Effector CD4-positive, alpha-beta T cell (primary cell): Measurements from ENCODE around the gene RPS6KA4.
"Not testable (repeated sequence)": the region's sequence is repeated elsewhere in the genome, so short reads cannot be mapped to it uniquely, and the experiment has no call there.

ENCODE experiments used
- DNase-seq: peaks from one replicate; pipeline ENCODE4 v3.0.0-alpha.2; 2020
- total RNA-seq: gene quantifications from one replicate; lab custom pipeline; 2026; lab: John Stamatoyannopoulos, UW

Gene RPS6KA4
- total RNA-seq: 47.1 reads per million, percentile 67 among the genes with 10 or more reads in this experiment

DNA sequence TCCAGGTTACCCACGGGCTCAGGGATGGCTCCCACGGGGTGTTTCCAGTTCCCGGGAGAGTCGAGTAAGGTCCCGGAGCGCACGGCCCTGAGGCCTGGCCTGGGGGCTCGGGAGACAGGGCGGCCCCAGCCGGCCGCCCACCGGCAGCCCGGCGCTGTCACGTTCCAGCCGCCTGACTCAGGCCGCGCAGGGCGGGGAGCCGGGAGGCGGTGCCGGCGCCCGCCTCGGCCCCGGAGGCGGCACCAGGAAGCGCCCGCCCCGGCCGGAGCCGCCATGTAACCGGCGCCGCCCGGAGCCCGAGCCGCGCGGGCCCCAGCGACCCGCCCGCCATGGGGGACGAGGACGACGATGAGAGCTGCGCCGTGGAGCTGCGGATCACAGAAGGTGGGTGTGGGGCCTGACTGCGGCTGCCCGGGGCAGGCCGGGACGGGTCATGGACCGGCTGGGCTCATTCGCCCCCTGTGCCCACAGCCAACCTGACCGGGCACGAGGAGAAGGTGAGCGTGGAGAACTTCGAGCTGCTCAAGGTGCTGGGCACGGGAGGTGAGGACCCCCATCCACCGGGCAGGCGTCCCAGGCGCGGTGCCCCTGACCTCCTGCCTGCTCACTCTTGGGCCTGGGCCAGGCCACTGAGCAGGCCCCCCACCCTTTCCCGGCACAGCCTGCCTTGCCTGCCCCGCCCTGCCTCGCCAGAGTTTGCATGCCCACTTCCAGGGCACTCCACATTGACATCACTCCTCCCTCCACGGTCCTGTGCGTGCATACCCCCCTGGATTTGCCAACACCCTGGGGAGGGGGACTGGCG lies at the start of gene RPS6KA4:
RPS6KA4 (plus strand) TSS at position 256 of the 805 bp plus-strand sequence; CDS start at position 330, 74 bp downstream.
- peak; percentile 26 for DNase-seq

DNA sequence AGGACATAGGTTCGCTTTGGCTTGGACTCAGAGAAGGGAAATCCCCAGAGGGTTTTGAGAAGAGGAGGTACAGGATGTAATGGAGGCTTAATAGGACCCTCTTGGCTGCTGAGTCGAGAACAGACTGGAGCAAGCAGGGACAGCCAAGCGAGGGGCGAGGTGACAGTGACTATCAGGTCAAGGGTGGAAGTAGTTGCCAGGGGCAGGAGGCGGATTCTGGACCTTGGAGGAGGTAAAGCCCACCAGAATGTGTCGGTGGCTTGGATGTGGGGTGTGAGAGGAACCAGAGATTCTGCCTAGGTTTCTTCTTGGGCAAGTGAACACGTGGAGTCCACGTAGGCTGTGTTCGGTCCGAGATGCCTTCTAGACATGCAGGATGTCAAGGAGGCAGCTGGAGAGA lies 46.0 kb upstream of the RPS6KA4 start:
- no peak for DNase-seq

- no peak for DNase-seq
These were observed 45.3 kb upstream of the RPS6KA4 start for GRCh38 chr11:64313491-64314145.

- DNase-seq: no peak
These were observed 44.7 kb upstream of the RPS6KA4 start for GRCh38 chr11:64314146-64314804.

DNA sequence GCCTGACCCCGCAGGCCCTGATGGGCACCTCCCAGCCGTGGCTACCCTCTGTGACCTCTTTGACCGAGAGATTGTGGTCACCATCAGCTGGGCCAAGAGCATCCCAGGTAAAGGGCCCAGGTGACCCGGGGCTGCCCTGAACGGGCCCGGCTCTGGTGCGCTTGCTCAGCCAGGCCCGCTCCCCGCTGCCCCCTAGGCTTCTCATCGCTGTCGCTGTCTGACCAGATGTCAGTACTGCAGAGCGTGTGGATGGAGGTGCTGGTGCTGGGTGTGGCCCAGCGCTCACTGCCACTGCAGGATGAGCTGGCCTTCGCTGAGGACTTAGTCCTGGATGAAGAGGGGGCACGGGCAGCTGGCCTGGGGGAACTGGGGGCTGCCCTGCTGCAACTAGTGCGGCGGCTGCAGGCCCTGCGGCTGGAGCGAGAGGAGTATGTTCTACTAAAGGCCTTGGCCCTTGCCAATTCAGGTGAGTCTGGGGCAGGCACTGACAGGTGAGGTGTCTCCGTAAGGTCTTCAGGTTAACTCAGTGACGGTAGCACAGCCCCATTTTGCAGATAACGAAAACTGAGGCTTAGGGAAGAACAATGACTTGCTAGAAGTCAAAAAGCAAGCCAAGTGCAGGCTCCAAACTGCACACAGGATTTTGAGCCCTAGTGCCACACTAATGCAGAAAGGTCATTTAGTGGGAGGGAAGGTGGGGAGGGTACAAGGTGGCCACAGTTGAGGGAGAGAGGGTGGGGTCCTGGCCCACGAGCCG lies 44.0 kb upstream of the RPS6KA4 start:
- no peak for DNase-seq

DNA sequence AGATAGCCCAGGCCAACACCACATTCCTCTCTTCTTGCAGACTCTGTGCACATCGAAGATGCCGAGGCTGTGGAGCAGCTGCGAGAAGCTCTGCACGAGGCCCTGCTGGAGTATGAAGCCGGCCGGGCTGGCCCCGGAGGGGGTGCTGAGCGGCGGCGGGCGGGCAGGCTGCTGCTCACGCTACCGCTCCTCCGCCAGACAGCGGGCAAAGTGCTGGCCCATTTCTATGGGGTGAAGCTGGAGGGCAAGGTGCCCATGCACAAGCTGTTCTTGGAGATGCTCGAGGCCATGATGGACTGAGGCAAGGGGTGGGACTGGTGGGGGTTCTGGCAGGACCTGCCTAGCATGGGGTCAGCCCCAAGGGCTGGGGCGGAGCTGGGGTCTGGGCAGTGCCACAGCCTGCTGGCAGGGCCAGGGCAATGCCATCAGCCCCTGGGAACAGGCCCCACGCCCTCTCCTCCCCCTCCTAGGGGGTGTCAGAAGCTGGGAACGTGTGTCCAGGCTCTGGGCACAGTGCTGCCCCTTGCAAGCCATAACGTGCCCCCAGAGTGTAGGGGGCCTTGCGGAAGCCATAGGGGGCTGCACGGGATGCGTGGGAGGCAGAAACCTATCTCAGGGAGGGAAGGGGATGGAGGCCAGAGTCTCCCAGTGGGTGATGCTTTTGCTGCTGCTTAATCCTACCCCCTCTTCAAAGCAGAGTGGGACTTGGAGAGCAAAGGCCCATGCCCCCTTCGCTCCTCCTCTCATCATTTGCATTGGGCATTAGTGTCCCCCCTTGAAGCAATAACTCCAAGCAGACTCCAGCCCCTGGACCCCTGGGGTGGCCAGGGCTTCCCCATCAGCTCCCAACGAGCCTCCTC lies 43.1 kb upstream of the RPS6KA4 start:
- not testable (repeated sequence) for DNase-seq

DNA sequence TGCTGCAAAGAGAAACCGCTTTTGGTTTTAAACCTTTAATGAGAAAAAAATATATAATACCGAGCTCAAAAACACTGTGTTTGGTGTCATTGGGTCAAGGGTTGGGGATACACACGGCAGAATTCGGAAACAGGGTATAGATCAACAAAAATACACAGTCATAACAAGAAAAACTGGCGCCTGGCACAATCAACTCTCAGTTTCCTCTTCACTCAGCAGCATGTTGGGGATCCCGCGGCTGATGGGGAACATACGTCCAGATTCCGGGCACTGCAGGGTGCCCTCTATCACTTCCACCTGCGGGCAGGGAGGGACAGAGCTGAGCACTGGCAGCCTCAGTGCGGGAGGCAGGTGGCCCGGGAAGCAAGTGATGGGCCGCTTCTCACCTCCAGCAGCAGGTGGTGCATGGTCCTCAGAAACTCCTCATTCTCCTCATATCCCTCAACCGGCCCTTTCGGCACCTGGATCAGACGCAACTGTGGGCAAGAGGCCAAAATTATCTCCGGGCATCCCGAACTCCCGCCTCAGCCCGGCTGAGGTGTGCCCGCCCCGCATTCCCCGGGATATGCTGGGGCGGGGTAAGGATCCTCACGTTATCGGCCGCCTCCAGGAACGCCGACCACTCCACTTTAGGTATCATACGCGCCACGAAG lies 42.2 kb upstream of the RPS6KA4 start:
- DNase-seq: peak; percentile 37

DNA sequence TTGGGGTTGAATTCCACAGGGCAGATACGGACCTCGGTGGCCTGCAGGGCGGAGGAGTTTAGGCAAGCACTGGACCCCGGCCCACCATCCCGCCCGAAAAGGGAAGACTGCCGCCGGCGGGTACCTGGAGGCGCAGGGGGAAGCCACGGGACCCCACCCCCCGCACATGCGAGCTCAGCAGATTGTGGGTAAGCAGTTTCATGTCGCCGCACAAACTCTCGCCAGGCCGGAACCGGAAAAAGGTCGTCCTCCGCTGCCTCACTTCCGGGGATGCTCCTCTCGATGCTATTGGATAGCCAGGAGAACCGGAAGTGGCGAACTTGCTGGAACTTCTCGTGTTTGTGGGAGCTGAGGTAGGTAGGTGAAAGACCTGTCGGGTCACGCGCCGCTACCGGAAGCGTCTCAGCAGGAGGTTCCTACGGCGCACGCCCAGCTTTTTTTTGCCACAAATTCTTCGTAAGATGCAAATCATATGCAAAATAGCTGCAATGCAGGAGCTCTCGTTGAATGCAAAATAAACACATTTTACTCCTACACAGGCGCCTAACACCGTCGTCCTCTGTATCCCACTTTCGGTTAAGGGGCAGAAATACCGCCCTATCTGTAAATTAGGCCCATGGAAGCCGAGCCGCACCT lies 41.5 kb upstream of the RPS6KA4 start, which contains the start of gene TRMT112:
TRMT112 (minus strand) TSS at position 235 of the 636 bp plus-strand sequence; CDS start at position 202, 33 bp downstream.
- peak; percentile 97 for DNase-seq

GRCh38 chr11:64317961-64318765 lies 40.8 kb upstream of the RPS6KA4 start, which contains the start of gene PRDX5:
TSS of gene PRDX5 (plus strand) at chr11:64318121. CDS start at chr11:64318216, 95 bp downstream.
- DNase-seq: peak; percentile 90

- no peak for DNase-seq
These were observed 39.9 kb upstream of the RPS6KA4 start for GRCh38 chr11:64318766-64319761.

DNA sequence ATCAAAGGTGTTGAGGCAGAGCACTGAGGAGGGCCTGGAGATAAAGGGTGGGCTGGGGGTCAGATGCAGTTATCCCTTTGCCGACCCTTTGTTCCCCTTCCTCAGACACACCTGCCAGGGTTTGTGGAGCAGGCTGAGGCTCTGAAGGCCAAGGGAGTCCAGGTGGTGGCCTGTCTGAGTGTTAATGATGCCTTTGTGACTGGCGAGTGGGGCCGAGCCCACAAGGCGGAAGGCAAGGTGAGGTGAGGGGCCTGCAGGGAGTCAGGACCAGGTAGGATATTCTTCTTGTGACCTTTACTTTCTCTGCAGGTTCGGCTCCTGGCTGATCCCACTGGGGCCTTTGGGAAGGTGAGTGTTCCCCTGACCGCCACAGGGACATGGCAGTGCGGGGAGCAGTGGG lies 38.4 kb upstream of the RPS6KA4 start:
- DNase-seq: no peak

GRCh38 chr11:64321026-64321425 lies 37.9 kb upstream of the RPS6KA4 start:
- no peak for DNase-seq

DNA sequence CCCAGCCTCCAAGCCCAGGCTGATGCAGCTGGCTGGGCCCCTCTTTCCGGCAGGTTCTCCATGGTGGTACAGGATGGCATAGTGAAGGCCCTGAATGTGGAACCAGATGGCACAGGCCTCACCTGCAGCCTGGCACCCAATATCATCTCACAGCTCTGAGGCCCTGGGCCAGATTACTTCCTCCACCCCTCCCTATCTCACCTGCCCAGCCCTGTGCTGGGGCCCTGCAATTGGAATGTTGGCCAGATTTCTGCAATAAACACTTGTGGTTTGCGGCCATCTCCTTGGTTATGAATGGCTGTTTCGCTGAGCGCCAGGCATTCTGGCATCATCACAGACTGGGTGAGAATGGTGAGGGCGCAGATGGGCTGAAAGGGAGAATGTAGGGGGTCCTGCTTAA lies 37.4 kb upstream of the RPS6KA4 start:
- DNase-seq: no peak

DNA sequence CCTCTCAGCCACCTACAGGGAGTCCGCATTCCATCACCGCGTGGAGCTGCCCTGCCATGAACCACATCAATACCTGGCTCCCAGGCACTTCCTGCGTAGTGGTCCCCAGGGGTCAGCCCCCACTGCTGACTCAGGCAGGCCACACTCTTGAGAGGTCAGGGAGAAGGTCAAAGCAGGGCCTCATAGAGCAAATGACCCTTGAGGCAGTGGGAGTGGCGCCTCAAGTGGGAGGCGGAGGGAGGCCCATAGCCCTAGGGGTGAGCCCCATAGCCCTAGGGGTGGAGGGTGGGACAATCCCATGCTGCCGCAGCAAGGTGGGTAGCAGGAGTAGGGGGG lies 36.1 kb upstream of the RPS6KA4 start:
- no peak for DNase-seq

GRCh38 chr11:64323373-64323772 lies 35.6 kb upstream of the RPS6KA4 start:
- DNase-seq: no peak

DNA sequence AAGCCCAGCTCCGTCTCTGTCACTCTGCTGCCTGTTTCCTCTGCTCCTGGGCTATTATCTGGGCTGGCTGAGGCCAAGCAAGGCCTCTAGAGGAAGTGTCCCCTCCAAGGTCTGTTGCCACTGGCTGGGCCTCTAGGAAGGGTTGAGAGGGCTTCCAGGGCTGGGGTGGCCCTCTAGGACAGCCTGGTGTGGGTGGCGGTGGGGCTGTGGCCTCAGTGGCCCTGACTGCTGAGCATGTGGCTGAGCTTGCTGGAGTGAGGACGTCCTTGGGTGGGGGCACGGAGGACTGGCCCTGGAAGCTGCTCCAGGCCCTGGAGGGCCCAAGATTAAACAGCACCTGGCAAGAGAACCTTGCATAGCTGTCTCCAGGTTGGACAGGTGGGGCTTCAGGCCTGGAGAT lies 35.0 kb upstream of the RPS6KA4 start:
- DNase-seq: not testable (repeated sequence)

GRCh38 chr11:64324692-64325469 lies 34.1 kb upstream of the RPS6KA4 start:
- DNase-seq: no peak

GRCh38 chr11:64327375-64327774 lies 31.6 kb upstream of the RPS6KA4 start:
- no peak for DNase-seq
